Choroid plexus epithelial cell (primary cell): ENCODE data around the gene BARHL1.
A peak's percentile ranks its signal among the peaks of the same experiment; 100 is the strongest.

Experiments
- DNase-seq: peaks from one replicate; pipeline ENCODE4 v3.0.0-alpha.2; 2010; ENCODE audit warnings: low read depth
- H3K4me3 ChIP-seq: 2 replicates; pipeline ENCODE4 v1.5.1; 2011; ENCODE audit warnings: low read depth, mild to moderate bottlenecking, control low read depth, low read length, moderate library complexity
- TF ChIP-seq, protein P1 (sequence below): conservative IDR thresholded peaks from 2 replicates; pipeline ENCODE4 v1.5.1; 2011; ENCODE audit warnings: low read depth, mild to moderate bottlenecking, control low read depth, inconsistent platforms, low read length, moderate library complexity

Gene BARHL1

DNA sequence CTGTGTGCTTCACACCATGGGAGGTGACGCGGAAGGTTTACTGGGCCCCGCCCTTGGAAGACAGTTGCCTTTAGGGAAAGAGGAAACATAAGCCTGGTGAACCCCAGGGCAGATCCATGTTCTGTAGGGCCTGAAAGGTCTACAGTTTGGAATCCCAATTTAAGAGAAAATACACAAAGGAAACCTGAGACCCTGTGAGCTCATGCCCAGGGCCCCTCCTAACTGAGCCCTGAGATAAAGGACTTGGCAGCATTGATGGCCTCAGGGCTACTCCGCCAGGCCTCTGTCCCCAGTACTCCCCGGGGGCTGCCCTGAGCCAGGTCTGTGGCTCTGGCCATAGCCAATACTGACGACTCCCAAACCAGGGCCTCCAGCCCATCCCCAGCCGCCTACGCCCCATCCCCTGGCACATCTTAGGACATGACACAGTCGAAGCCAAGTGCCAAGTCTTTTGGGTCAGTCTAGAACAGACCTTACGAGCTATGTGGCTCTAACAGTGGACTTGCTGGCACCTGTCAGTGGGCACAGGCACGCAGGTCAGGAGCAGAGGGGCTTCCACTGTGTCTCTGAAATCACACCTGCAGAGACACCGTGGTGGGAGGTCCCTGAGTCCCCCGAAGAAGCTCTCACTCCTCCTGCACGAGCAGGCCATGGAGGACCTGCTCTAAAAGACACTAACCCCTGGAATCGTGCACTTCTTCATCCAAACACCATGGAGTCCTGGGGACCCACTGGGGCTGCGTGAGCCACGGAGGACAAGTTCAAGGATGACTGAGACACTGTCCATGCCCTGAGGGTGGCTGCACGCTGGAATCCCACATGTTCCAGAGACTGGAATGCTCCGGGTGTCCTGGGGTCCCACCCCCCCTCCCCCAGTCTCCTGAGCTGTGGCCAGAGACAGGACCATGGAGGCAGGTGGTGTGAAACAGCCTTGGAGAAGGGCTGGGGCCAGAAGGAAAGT is 40.3 kb upstream of the BARHL1 start:
- TF ChIP-seq, protein P1, sequence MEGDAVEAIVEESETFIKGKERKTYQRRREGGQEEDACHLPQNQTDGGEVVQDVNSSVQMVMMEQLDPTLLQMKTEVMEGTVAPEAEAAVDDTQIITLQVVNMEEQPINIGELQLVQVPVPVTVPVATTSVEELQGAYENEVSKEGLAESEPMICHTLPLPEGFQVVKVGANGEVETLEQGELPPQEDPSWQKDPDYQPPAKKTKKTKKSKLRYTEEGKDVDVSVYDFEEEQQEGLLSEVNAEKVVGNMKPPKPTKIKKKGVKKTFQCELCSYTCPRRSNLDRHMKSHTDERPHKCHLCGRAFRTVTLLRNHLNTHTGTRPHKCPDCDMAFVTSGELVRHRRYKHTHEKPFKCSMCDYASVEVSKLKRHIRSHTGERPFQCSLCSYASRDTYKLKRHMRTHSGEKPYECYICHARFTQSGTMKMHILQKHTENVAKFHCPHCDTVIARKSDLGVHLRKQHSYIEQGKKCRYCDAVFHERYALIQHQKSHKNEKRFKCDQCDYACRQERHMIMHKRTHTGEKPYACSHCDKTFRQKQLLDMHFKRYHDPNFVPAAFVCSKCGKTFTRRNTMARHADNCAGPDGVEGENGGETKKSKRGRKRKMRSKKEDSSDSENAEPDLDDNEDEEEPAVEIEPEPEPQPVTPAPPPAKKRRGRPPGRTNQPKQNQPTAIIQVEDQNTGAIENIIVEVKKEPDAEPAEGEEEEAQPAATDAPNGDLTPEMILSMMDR = no peak
- DNase-seq = no peak
- no peak overlapping the region for H3K4me3 ChIP-seq

DNA sequence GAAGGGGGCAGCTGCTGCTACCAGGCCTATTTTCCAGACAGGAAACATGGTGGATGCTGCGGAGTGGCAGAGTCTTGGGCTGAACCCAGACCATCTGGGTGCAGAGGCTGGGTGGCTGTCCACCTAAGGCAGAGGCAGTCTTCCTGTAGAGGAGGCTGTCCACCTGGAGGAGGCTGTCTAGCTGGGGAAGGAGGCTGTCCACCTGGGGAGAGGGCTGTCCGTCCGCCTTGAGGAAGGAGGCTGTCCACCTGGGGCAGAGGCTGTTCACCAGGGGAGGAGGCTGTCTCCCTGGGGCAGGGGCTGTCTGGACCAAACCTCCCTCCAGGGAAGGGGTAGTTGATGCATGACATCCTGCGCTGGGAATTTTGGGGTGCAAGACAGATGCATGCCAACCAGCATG is 39.2 kb upstream of the BARHL1 start:
- TF ChIP-seq, protein P1 = no peak
- no peak overlapping the region for H3K4me3 ChIP-seq

DNA sequence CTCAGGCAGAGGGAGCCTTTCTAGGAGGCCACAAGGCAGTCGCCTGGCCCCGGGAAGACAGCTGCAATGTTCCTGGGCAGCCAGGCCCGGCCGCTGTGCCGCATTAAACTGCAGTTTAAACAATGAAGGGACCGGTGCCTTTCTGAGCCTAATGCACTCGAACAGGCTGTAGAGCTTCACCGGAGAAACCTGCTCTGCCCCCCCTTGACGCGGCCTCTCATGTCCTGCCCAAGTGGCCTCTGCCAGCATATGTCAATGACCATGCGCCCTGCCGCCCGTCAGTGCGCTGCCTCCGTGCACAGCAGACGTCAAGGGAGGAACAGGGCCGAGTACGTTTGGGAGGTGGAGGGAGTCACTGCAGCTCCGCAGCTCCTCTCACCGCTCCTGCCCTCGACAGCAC is 38.4 kb upstream of the BARHL1 start:
- H3K4me3 ChIP-seq = no peak overlapping the region
- DNase-seq = no peak
- TF ChIP-seq, protein P1 = no peak

More for the DNA sequence above, 39.2 kb upstream of the BARHL1 start:
- DNase-seq = no peak

DNA sequence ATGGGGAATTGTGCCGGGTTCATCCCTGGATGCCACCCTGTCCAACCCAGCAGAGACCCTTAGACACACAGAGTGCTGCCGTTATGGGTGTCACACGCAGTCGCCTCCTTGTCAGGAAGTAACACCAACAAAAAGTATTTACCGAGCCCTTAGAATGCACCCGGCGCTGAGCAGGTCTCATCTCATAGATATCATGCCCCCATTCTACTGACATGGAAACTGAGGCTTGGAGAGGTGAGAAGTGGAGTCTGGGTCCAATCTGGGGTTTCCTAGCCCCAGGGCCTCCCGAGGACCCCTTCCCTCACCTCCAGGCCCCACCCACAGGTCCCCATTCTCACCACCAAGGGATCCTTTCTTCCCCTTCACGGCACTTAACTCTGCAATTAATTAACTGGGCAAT is 36.8 kb upstream of the BARHL1 start:
- no peak overlapping the region for H3K4me3 ChIP-seq
- TF ChIP-seq, protein P1 = no peak
- no peak for DNase-seq

GRCh38 chr9:132546148-132547051 is 36.0 kb upstream of the BARHL1 start:
- H3K4me3 ChIP-seq = peak overlapping the region; percentile 20
- peak; percentile 42 for DNase-seq

DNA sequence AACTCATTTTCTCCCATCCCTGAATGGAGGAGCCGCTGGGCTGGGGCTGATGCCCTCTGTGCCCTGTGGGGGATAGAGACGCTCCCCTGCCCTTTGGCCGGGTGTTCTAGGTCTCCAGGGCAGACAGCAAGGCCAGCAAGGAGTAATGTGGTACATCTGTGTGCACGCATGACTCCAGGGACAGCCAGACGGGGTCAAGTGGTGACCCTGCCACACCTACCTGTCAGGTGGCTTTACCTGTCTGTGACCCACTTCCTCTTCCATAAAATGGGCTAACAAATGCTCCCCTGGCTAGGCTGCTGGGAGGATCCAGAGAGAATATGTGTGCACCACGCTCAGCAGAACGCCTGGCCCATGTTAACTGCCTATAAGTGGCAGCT is 35.4 kb upstream of the BARHL1 start:
- H3K4me3 ChIP-seq = no peak overlapping the region
- TF ChIP-seq, protein P1 = no peak
- no peak for DNase-seq

More at GRCh38 chr9:132546148-132547051, 36.0 kb upstream of the BARHL1 start:
- TF ChIP-seq, protein P1 = peak; percentile 47
